ENCODE results near the gene VDAC1. TPM values are rescaled to one million over a fixed set of nuclear protein-coding genes. Genes with fewer than 3 reads are reported as not detected.

The VDAC1 gene
- total and polyA plus RNA-seq, 10 of the 15 experiments (the other 5 are each of a cell fraction or from before 2014, with no cell fraction given), result 245 to 488 (median 349) TPM

DNA sequence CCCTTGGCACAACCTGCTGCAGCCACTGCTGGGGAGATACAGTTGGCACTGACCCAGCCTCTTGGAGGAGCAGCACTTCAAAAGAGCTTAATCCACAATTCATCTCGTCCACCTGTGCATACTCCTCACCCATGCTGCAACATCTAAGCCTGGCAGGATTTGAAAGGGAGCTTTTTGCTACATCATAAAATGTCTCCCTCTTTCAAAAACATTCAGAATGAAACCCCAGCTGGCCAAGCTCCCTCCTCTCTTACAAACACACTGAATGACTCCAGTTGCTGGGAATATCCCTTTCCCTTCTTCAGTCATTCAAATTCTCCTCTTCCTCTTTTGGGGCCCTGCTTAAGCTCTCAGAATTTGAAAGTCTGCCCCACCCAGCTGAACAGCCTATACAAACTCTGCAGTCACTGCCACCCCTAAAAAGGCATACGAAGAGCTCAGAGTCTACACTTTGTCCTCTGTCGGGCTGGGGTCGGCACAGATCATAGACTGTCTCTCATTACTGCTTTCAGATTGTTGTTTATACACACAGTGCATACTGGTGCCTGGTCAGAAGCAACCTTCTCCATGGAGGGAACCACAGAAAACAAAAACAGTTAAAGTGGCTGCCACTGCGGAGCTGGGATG is 27.5 kb downstream of the VDAC1 start:
- ATAC-seq (peak; percentile 75), DNase-seq (ENCODE audit: low read depth, low spot score) (peak; percentile 34), FAIRE-seq (no peak)
- H3K27ac ChIP-seq (ENCODE audit: control insufficient read depth, insufficient read depth), result peak overlapping the region; percentile 20
- H4K20me1 ChIP-seq (ENCODE audit: control insufficient read depth, insufficient read depth), result no peaks in the 10 kb centered on the region
- peaks cover 7% of the 10 kb centered on the region for H3K4me1 ChIP-seq (ENCODE audit: control insufficient read depth, insufficient read depth, low read length)
- no TSS peak for BruUV-seq (replicated peaks)
- no peak overlapping the region; the same call in 1 of the 2 replicates for H3K9ac ChIP-seq (ENCODE audit: control insufficient read depth, insufficient read depth, low read length)
- 24% methylated on average over 5 of the region's 5 CpGs for WGBS (ENCODE audit: insufficient coverage, insufficient replicate concordance, low lambda C conversion rate, missing lambda C conversion rate)
- H3K36me3 ChIP-seq (ENCODE audit: control insufficient read depth in 2 of 2, insufficient read depth in 2 of 2, low read length in 1 of 2), result peaks cover 19 to 53% of the 10 kb centered on the region in 2 experiments
- ChIA-PET SMC1A (ENCODE audit: uncharacterized antibody, unreplicated experiment) (interaction anchor here (1.0 to 4.4 kb wide), 10 partner anchors 8 to 866 kb away, joined by 3 to 31 read pairs (median 4); partner anchors contain the start of gene C5orf15), CTCF (interaction anchor here (0.6 to 13.9 kb wide), 11 partner anchors 15 to 550 kb away, joined by 3 to 179 read pairs (median 4); no protein-coding TSS in a partner anchor), RAD21 (ENCODE audit: unreplicated experiment) (interaction anchor here (0.5 to 1.6 kb wide), 10 partner anchors 16 to 934 kb away, joined by 3 to 5 read pairs (median 4); no protein-coding TSS in a partner anchor), POLR2A (interaction anchor here (0.9 to 1.6 kb wide), 3 partner anchors 21 to 26 kb away, joined by 4 to 8 read pairs (median 4); no protein-coding TSS in a partner anchor)
- no peaks in the 10 kb centered on the region for H3K27me3 ChIP-seq (replicated peaks in 1 of 2; ENCODE audit: control insufficient read depth in 2 of 2, insufficient read depth in 2 of 2, low read length in 1 of 2)
- no peak overlapping the region for H3K4me3 ChIP-seq
- H3K9me3 ChIP-seq (replicated peaks; ENCODE audit: control insufficient read depth, insufficient read depth, low read length), result no peaks in the 10 kb centered on the region
- H3K79me2 ChIP-seq (ENCODE audit: control insufficient read depth, insufficient read depth, low read length), result peaks cover 4% of the 10 kb centered on the region
- intact Hi-C loops (cut with micrococcal nuclease; ENCODE audit: unreplicated experiment) (no loop called here), in situ Hi-C loops (cut with MboI) (no loop called here)
- H2AFZ ChIP-seq (ENCODE audit: control insufficient read depth, low read depth, low read length), result no peak overlapping the region
- H3K4me2 ChIP-seq (ENCODE audit: control insufficient read depth, insufficient read depth), result no peak overlapping the region
- TF ChIP-seq, protein P1, sequence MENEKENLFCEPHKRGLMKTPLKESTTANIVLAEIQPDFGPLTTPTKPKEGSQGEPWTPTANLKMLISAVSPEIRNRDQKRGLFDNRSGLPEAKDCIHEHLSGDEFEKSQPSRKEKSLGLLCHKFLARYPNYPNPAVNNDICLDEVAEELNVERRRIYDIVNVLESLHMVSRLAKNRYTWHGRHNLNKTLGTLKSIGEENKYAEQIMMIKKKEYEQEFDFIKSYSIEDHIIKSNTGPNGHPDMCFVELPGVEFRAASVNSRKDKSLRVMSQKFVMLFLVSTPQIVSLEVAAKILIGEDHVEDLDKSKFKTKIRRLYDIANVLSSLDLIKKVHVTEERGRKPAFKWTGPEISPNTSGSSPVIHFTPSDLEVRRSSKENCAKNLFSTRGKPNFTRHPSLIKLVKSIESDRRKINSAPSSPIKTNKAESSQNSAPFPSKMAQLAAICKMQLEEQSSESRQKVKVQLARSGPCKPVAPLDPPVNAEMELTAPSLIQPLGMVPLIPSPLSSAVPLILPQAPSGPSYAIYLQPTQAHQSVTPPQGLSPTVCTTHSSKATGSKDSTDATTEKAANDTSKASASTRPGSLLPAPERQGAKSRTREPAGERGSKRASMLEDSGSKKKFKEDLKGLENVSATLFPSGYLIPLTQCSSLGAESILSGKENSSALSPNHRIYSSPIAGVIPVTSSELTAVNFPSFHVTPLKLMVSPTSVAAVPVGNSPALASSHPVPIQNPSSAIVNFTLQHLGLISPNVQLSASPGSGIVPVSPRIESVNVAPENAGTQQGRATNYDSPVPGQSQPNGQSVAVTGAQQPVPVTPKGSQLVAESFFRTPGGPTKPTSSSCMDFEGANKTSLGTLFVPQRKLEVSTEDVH (IDR thresholded peaks at IDR 0.05; ENCODE audit: low read depth, partially characterized antibody), result no peak
- TF ChIP-seq EED (IDR thresholded peaks at IDR 0.05; ENCODE audit: low read depth), result peak; percentile 81
- TF ChIP-seq SPI1 (IDR thresholded peaks at IDR 0.05; ENCODE audit: borderline replicate concordance, insufficient read depth, low read depth, low read length), result peak; percentile 79
- TF ChIP-seq, protein P2, sequence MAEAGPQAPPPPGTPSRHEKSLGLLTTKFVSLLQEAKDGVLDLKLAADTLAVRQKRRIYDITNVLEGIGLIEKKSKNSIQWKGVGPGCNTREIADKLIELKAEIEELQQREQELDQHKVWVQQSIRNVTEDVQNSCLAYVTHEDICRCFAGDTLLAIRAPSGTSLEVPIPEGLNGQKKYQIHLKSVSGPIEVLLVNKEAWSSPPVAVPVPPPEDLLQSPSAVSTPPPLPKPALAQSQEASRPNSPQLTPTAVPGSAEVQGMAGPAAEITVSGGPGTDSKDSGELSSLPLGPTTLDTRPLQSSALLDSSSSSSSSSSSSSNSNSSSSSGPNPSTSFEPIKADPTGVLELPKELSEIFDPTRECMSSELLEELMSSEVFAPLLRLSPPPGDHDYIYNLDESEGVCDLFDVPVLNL (IDR thresholded peaks at IDR 0.05; ENCODE audit: low read depth, low read length), result no peak
- TF ChIP-seq STAT1 (conservative IDR thresholded peaks at IDR 0.05), result no peak
- TF ChIP-seq, protein P3, sequence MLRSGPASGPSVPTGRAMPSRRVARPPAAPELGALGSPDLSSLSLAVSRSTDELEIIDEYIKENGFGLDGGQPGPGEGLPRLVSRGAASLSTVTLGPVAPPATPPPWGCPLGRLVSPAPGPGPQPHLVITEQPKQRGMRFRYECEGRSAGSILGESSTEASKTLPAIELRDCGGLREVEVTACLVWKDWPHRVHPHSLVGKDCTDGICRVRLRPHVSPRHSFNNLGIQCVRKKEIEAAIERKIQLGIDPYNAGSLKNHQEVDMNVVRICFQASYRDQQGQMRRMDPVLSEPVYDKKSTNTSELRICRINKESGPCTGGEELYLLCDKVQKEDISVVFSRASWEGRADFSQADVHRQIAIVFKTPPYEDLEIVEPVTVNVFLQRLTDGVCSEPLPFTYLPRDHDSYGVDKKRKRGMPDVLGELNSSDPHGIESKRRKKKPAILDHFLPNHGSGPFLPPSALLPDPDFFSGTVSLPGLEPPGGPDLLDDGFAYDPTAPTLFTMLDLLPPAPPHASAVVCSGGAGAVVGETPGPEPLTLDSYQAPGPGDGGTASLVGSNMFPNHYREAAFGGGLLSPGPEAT (IDR thresholded peaks at IDR 0.05; ENCODE audit: low read depth), result peak; percentile 20; the same call in 1 of the 2 replicates
- peak; percentile 66 for TF ChIP-seq IKZF1 (conservative IDR thresholded peaks at IDR 0.05)
- TF ChIP-seq SRF (IDR thresholded peaks at IDR 0.05; ENCODE audit: low read depth in 2 of 2, low read length in 2 of 2), result peak in 1 of 2 experiments; percentile 59; a peak in 1 of 4 replicates
- TF ChIP-seq, protein P4, sequence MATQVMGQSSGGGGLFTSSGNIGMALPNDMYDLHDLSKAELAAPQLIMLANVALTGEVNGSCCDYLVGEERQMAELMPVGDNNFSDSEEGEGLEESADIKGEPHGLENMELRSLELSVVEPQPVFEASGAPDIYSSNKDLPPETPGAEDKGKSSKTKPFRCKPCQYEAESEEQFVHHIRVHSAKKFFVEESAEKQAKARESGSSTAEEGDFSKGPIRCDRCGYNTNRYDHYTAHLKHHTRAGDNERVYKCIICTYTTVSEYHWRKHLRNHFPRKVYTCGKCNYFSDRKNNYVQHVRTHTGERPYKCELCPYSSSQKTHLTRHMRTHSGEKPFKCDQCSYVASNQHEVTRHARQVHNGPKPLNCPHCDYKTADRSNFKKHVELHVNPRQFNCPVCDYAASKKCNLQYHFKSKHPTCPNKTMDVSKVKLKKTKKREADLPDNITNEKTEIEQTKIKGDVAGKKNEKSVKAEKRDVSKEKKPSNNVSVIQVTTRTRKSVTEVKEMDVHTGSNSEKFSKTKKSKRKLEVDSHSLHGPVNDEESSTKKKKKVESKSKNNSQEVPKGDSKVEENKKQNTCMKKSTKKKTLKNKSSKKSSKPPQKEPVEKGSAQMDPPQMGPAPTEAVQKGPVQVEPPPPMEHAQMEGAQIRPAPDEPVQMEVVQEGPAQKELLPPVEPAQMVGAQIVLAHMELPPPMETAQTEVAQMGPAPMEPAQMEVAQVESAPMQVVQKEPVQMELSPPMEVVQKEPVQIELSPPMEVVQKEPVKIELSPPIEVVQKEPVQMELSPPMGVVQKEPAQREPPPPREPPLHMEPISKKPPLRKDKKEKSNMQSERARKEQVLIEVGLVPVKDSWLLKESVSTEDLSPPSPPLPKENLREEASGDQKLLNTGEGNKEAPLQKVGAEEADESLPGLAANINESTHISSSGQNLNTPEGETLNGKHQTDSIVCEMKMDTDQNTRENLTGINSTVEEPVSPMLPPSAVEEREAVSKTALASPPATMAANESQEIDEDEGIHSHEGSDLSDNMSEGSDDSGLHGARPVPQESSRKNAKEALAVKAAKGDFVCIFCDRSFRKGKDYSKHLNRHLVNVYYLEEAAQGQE (IDR thresholded peaks at IDR 0.05; ENCODE audit: low read depth, low read length), result no peak
- 0 out of 4 replicates have a peak, but pooled peaks of 1 of the 2 experiments have one; percentile 32 for TF ChIP-seq ETV6 (conservative IDR thresholded peaks at IDR 0.05 in 1 of 2, IDR thresholded peaks at IDR 0.05 in 1 of 2; ENCODE audit: borderline replicate concordance in 1 of 2, low read depth in 1 of 2)
- TF ChIP-seq IKZF2 (IDR thresholded peaks at IDR 0.05), result peak; percentile 72 to 77
- peak; percentile 56 for TF ChIP-seq JUNB (IDR thresholded peaks at IDR 0.05)
- 0 out of 2 replicates have a peak, but pooled peaks have one; percentile 7 for TF ChIP-seq RUNX3 (IDR thresholded peaks at IDR 0.05; ENCODE audit: low read length)
